Measurements from ENCODE around the gene ALKBH7.
A peak's percentile ranks its signal among the peaks of the same experiment; 100 is the strongest.

The ALKBH7 gene

GRCh38 chr19:6418562-6418932, 46.0 kb downstream of the ALKBH7 start:
- H3K4me1 ChIP-seq (ENCODE audit: control insufficient read depth in 1 of 2, insufficient read depth in 2 of 2, low read length in 2 of 2) = peaks cover 10 to 26% of the 10 kb centered on the region in 2 donors
- H3K27ac ChIP-seq (ENCODE audit: low read length) = no peak overlapping the region
- H3K4me3 ChIP-seq (ENCODE audit: low read depth in 1 of 2, low read length in 2 of 2) = no peak overlapping the region
- H3K27me3 ChIP-seq (ENCODE audit: low read depth, low read length) = no peaks in the 10 kb centered on the region
- peaks cover 37 to 79% of the 10 kb centered on the region in 2 donors for H3K36me3 ChIP-seq (ENCODE audit: control insufficient read depth in 1 of 2, insufficient read depth in 2 of 2, low read length in 2 of 2)
- H3K9me3 ChIP-seq (ENCODE audit: control insufficient read depth in 1 of 2, low read length in 2 of 2) = no peaks in the 10 kb centered on the region

DNA sequence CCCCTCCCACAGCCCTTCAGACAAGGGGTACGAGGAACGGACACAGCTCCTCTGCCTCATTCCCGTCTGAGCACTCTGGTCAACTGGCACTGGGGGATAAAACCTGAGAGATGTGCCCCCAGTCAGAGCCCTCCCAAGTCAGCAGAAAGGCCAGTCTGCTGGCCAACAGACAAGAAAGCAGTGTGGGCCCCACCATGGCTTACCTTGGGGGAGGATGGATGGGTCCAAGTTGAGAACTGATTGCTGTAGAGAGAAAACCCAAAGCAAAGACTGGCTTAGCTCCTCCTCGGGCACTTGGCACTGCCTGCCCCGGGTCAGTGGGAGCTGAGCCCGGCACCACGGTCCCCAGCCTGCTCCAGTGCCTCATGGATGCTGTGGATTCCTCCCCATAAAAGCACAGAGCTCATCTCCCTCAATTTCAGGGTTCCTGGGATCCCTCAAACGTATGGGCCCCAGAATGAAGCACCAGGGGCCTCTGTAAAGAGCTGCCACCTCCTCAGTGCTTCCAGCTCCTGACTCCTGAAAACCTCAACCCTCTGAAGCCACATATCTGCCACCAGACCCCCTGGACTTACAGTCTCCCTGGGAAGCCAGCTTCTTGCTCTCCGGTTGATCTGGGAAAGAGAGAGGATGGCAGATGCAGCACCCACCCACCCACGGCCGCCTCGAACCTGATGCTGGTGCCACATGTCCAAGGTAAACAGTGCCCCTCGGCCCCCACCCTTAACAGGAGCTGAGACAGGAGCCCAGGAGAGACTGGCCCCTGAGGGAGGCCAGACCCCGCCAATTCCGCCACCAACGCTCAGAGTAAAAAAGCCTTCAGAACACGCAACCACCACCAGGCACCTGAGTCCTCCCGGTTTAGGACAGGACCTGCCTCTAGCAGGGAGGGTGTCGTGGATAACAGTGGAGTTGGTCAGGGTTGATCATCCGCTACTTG, 48.8 kb downstream of the ALKBH7 start:
- no peak overlapping the region for H3K4me3 ChIP-seq (ENCODE audit: low read depth in 1 of 2, low read length in 2 of 2)
- H3K27me3 ChIP-seq (ENCODE audit: low read depth, low read length) = no peaks in the 10 kb centered on the region
- peaks cover 30 to 55% of the 10 kb centered on the region in 2 donors for H3K36me3 ChIP-seq (ENCODE audit: control insufficient read depth in 1 of 2, insufficient read depth in 2 of 2, low read length in 2 of 2)
- no peaks in the 10 kb centered on the region for H3K9me3 ChIP-seq (ENCODE audit: control insufficient read depth in 1 of 2, low read length in 2 of 2)
- H3K4me1 ChIP-seq (ENCODE audit: control insufficient read depth in 1 of 2, insufficient read depth in 2 of 2, low read length in 2 of 2) = peaks cover 10 to 33% of the 10 kb centered on the region in 2 donors
- H3K27ac ChIP-seq (ENCODE audit: low read length) = no peak overlapping the region

GRCh38 chr19:6423499-6424194, 51.1 kb downstream of the ALKBH7 start:
- Histone ChIP-seq H3K4me3 (ENCODE audit: low read depth in 1 of 2, low read length in 2 of 2) (peak overlapping the region; percentile 87 to 90), H3K27me3 (ENCODE audit: low read depth, low read length) (no peaks in the 10 kb centered on the region), H3K27ac (ENCODE audit: low read length) (peak overlapping the region; percentile 80), H3K4me1 (ENCODE audit: control insufficient read depth in 1 of 2, insufficient read depth in 2 of 2, low read length in 2 of 2) (peaks cover 10 to 33% of the 10 kb centered on the region in 2 donors), H3K9me3 (ENCODE audit: control insufficient read depth in 1 of 2, low read length in 2 of 2) (no peaks in the 10 kb centered on the region), H3K36me3 (ENCODE audit: control insufficient read depth in 1 of 2, insufficient read depth in 2 of 2, low read length in 2 of 2) (peaks cover 15 to 32% of the 10 kb centered on the region in 2 donors)

DNA sequence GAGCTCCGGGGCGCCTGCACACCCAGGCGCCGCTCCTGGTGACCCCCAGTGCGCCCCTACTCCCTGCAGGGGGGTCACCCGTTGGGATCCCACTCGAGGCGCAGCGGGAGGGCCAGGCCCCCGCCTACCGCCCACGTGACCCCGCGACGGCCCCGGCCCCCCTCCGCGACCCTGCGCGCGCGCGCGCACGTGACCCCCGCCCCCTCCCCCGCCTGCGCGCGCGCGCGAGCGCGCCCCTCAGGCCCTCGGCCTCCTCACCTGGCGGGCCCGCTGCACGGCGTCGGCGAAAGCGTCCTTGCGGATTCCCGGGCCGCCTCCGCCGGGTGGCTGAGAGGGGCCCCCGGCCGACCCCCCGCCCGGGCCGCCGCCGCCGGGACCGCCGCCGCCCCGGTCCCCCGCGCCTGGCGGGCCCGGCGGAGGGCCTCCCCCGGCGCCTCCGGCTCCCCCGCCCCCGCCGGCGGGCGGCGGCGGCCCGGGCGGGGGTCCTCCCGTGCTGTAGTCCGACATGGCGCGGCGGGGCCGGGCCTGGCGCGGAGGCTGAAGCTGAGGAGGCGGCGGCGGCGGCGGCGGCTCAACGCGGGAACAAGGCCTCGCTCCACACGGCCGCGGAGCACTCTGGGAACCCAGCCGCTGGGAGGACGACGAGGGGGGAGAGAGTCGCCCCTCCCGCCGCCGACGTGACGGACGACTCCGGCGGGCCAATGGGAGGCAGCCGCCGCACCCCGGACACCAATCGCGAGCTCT, 51.8 kb downstream of the ALKBH7 start, which contains the start of gene KHSRP:
Gene KHSRP, minus strand, starts transcription at position 617 of the 744 bp plus-strand sequence. Its CDS starts 110 bp downstream, at position 507.
- no peaks in the 10 kb centered on the region for H3K27me3 ChIP-seq (ENCODE audit: low read depth, low read length)
- H3K4me1 ChIP-seq (ENCODE audit: control insufficient read depth in 1 of 2, insufficient read depth in 2 of 2, low read length in 2 of 2) = peaks cover 10 to 33% of the 10 kb centered on the region in 2 donors
- H3K36me3 ChIP-seq (ENCODE audit: control insufficient read depth in 1 of 2, insufficient read depth in 2 of 2, low read length in 2 of 2) = peaks cover 8 to 25% of the 10 kb centered on the region in 2 donors

More for the DNA sequence above, 51.8 kb downstream of the ALKBH7 start, which contains the start of gene KHSRP:
- Histone ChIP-seq H3K4me3 (ENCODE audit: low read depth in 1 of 2, low read length in 2 of 2) (peak within 1 kb of the TSS; percentile 87 to 90), H3K27ac (ENCODE audit: low read length) (peak within 1 kb of the TSS; percentile 80), H3K9me3 (ENCODE audit: control insufficient read depth in 1 of 2, low read length in 2 of 2) (no peaks in the 10 kb centered on the region)
